Measurements from ENCODE around the gene RABAC1.
"Not testable (repeated sequence)": the region's sequence is repeated elsewhere in the genome, so short reads cannot be mapped to it uniquely, and the experiment has no call there.

The RABAC1 gene

GRCh38 chr19:41927497-41928192, 31.5 kb downstream of the RABAC1 start:
- peak in 1 of 2 experiments; percentile 39 for DNase-seq

DNA sequence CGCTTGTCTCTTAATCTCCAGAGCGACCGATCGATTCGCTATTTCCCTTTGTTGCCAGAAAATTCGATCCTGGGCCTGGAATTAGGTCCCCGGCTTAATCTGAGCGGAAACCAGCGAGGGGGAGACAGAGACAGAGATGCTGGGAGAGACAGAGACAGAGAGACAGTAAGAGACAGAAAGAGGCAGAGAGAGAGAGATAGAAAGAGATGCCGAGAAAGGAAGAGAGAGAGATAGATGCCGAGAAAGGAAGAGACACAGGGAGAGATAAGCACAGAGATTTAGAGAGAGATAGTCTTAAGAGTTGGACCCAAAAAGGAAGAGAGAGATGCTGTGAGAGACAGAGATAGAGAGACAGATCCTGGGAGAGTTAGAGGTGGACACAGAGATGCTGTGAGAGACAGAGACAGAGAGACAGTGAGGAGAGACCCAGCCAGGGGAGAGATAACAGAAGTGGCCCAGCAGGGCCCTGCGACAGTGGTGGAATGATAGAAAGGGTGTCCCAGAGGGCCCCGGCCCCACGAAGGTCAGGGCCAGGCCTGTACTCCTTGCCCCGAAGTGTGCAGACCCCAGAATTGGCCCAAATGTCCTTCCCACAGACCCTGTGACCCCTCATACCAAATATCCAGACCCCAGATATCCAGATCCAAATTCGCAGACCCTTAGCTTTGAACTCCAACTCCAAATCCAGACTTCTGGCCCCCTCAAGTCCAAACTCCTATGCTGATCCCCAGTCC, 32.2 kb downstream of the RABAC1 start:
- no peak for DNase-seq

DNA sequence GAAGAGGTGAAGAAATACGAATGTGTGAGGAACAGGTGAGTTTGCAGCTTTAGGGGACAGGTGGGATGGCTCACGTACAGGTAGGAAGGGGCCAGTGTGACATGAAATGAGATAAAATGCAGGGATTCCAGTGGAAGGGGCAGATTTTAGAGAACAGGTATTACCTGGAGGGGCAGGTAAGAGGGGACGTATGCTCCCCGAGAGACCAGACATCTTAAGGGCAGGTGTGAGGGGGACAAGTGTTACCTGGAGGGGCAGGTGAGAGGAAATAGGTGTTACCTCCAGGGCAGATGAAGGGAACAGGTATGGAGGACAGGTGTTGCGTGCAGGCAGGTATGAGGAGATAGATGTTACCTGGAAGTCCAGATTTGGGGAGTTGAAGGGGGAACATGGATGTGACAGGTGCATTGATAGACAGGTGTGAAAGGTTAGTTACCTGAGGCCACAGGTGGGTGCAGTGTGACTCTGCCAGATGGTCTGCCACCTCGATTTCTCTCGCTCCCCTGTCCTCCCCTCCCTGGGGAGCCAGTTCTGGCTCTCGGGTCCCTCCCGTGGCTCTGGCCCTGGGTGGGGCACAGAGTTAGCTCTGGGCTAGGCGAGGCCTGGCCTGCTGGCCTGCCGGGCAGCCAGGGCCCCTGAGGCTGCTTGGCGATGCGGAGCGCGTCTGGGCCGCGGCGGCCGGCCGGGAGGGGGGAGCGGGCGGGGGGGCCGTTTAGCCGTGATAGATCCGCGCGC, 32.9 kb downstream of the RABAC1 start:
- DNase-seq: no peak

DNA sequence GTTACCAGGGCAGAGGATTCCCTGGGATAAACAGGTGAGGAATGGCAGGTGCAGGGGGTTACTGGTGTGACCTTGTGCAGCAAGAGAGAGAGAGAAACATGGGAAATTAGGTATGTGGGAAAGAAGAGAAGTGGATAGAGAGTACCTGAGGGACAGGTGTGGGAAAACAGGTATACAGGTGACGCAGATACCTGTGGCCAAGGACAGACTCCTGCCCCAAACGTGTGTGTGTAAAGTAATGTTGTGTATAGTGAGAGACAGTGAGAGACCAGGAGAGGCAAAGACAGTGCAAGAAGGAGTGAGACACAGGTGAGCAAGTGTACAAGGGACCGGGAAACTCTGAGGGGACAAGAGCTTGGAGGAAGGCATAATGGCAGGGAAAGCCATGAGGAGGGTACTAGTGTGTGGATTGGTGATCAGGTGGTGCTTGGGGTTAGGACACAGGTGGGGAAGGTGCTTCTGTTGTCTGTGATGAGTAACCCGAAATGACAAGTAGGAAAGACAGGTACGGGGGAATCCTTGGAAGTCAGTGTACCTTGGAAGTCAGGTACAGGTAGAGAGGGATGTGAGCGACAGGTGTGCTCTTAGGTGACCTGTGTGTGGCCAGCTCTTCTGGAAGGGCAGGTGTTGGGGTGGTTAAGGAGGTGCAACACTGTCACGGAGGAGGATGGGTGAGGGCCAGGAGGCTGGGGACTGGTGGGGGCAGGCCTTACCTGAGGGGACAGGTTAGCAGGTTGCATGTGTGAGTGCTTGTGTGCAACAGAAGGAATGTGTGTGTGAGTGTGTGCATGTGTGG, 33.7 kb downstream of the RABAC1 start:
- DNase-seq: no peak

DNA sequence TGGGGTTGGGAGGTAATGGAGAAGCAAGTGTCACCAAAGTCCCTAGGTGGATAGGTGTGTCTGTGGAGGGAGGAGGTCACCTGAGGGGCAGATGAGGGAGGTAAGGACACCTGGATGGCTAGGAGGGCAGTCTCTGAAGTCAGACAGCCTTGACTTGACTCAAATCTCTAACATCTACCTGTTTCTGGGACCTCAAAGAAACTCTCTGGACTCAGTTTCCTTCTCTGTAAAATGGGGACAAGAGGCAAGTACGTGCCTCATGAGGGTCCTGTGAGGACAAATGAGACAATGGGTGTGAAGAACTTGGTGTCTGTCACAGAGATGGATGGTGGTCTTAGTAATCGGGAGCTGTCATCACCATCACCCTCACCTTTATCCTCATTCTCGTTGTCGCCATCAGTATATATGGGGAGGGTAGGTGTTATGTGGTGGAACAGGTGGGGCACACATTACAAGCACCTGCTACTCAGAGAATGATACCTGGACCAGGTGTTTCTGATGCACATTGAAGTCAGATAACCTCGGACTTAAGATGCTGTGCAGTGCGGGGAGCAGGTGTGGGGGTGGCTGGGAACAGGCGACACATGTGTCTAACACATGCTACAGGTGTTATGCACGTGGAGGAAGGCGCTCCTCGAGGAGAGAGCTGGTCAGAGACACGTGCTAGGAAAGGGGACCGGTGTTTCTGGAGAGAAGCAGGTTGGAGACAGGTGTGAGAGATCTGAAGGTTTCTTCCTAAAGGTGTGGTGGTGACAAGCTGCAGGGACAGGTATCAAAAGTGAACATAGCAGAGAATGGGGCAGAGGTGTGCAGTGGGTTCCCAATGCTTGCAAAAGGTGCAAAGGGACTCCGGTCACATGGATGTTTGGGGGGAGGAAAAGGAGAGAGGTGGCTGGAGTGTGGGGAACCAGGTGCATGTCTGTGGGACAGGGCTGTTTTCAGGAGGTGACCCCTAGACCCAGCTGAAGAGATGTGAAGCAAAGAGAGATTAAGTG, 34.7 kb downstream of the RABAC1 start:
- no peak for DNase-seq

DNA sequence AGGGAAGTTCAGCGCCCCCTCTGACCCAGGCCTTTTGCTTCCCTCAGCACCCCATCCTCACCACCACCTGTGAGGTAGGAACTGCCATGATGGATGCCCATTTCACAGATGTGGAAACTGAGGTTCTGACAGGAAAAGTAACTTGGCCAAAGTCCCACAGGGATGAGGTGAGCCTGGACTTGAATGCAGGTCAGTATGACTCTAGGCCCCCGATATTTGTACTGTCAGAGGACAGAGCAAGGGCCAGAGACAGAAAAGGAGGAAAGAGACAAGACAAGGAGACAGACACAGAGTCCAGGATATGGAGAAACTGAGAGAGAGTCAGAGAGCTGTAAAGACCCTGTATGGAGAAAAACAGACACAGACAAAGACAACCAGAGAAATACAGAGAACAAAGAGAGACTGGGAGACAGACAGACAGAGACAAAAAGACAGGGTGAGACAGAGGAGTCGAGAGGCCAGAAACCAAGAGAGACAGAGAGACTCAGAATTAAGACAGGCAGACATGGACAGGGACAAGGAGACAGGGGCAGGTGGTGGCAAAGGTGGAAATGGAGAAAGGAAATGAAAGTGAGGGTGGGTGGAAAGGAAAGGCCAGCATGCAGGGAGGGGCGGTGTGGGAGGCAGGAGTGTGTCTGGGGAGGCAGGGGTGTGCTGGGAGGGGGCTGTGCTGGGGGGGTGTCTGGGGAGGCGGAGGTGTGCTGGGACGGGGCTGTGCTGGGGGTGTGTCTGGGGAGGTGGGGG, 35.9 kb downstream of the RABAC1 start:
- DNase-seq: no peak

DNA sequence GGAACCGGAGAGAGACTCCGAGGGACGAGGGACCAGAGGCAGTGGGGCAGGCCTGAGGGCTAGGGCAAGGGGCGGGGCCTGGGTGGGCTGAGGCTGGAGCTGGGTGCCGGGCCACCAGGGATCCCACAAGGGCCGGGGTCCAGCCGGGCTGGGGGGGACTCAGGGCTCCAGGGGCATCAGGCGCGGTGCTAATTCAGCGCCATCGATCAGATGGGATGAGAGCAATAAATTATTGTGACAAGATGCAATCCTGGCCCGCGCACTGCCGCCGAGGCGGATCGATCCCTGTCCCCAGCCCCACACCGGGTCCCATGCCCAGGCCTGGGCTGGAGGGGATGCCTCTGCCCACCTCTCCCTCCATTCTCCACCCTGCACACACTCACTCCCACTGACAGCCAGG, 36.5 kb downstream of the RABAC1 start:
- DNase-seq: no peak

GRCh38 chr19:41921577-41922576, 37.2 kb downstream of the RABAC1 start:
- no peak for DNase-seq

DNA sequence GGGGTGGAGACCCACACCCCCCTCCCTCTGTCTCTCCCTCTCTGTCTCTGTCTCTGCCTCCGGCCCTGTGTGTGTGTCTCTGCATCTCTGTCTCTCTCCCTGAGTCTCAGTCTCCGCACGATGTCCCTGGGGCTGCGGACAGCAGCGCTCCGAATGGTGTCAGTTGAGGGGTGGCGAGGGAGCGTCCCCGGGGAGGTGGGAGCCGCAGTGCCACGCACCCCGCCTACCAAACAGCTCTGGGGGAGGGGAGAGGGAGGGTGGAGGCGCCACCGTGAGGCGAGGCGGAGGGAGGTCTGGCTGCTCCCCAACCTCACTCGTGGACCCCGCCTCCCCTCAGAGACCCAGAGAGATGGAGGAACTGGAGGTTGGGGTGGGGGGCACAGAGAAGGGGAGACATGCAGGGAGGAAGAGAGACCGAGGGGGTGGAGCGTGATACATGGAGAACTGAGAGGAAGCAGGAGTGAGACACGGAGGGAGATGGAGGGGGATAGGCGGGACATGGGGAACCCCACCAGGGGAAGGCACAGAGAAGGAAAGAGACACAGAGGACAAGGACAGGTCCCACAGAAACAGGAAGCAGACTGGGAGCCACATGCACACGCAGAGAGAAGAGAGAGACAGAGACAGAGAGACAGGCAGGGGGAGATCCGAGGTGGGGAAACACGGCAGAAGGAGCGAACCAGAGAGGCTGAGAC, 38.1 kb downstream of the RABAC1 start:
- DNase-seq: no peak

DNA sequence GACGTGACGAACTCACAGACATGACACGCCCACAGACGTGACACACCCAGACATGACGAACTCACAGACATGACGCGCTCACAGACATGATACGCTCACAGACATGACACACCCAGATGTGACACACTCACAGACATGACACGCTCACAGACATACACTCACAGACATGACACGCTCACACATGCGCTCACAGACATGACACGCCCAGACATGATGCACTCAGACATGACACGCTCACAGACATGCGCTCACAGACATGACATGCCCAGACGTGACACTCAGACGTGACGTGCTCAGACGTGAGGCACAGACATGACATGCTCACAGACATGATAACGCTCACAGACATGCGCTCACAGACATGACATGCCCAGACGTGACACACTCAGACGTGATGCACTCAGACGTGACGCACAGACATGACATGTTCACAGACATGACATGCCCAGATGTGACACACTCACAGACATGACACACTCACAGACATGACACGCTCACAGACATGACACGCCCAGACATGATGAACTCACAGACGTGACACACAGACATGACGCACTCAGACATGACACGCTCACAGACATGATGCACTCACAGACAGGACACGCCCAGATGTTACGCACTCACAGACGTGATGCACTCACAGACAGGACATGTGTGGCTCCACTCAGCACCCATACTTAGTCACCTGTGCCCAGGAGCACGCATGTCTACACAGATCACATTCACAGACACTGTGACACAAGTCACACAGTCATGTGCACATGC, 39.0 kb downstream of the RABAC1 start:
- no peak for DNase-seq

DNA sequence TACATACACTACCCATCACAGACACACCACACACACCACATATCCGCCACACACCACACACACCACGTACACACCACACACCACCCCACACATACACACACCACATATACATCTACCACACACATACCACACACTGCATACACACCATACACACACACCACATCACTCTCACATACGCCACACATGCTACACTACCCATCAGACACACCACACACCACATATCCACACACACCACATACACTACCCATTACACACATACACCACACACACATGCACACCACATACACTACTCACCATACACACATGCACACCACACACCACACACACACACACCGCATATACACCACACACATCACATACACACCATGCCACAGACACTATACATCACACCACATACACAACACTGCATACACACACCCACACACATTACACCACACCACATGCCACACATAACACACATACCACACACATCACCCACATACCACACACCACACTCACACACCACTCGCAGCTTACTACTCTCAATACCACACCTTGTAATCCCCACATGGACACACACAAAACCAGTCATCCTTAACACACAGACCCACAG, 40.4 kb downstream of the RABAC1 start:
- no peak for DNase-seq

GRCh38 chr19:41918095-41918494, 41.0 kb downstream of the RABAC1 start:
- no peak for DNase-seq

GRCh38 chr19:41917676-41918075, 41.4 kb downstream of the RABAC1 start:
- no peak for DNase-seq

DNA sequence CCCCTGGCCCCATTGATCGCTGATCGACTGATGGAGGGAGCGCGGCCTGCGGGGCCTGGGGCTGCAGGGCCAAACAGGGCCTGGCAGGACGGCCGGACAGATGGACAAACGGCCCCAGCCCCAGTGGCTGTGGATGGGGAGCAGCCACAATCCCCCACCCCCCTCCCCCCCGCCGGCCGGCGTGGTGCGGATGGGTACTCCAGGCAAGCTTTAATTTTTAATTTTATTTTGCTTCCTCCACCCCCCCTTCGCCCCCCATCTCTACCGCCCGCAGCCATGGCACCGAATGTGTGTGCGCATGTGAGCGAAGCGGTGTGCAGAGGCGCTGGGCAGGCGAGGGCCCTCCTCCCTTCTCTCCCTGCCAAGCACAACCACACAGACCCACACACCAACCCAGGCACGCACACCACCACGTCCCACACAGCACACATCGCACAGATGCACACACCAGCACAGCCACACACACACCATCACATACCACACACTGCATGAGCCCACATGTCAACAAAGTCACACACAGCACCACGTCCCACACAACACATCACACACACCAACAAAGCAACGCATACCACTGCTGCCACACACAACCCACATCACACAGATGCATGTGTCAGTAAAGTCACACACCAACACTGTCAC, 43.2 kb downstream of the RABAC1 start:
- no peak for DNase-seq

- no peak for DNase-seq
Measured at GRCh38 chr19:41915021-41915775, 43.9 kb downstream of the RABAC1 start.

- not testable (repeated sequence) for DNase-seq
Measured at GRCh38 chr19:41914424-41914834, 44.7 kb downstream of the RABAC1 start.
